ENCODE data around the gene L3MBTL1.

The L3MBTL1 gene

GRCh38 chr20:43568706-43569105, 61.2 kb downstream of the L3MBTL1 start:
- Histone ChIP-seq H3K36me3 (ENCODE audit: insufficient read depth, low read depth, low read length) (no peaks in the 10 kb centered on the region), H3K27me3 (ENCODE audit: insufficient read depth, low read length) (no peaks in the 10 kb centered on the region), H3K4me3 (ENCODE audit: low read length) (no peak overlapping the region), H3K9ac (ENCODE audit: low read depth, low read length) (no peak overlapping the region), H3K27ac (ENCODE audit: low read length) (no peak overlapping the region), H3K4me1 (ENCODE audit: insufficient read depth, low read length) (no peaks in the 10 kb centered on the region), H3K9me3 (ENCODE audit: insufficient read depth, low read depth, low read length) (no peaks in the 10 kb centered on the region)

DNA sequence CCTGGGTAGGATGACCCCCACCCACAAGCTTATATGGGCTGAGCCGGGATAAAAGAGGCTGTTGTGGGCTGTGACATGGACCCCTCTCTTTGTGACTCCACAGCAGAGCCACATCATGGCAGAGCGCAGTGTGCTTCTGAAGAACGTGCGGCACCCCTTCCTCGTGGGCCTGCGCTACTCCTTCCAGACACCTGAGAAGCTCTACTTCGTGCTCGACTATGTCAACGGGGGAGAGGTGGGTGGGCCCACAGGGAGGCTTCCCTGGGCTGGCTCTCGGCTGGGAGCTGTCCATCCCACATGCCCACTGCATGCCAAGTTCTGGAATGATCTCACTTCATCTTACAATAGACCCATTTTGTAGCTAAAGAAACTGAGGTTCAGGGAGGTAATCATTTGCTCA, 61.8 kb downstream of the L3MBTL1 start:
- H3K9ac ChIP-seq (ENCODE audit: low read depth, low read length) = no peak overlapping the region
- H3K9me3 ChIP-seq (ENCODE audit: insufficient read depth, low read depth, low read length) = no peaks in the 10 kb centered on the region
- no peak overlapping the region for H3K4me3 ChIP-seq (ENCODE audit: low read length)
- H3K4me1 ChIP-seq (ENCODE audit: insufficient read depth, low read length) = no peaks in the 10 kb centered on the region
- H3K27me3 ChIP-seq (ENCODE audit: insufficient read depth, low read length) = no peaks in the 10 kb centered on the region
- no peaks in the 10 kb centered on the region for H3K36me3 ChIP-seq (ENCODE audit: insufficient read depth, low read depth, low read length)
- no peak overlapping the region for H3K27ac ChIP-seq (ENCODE audit: low read length)

DNA sequence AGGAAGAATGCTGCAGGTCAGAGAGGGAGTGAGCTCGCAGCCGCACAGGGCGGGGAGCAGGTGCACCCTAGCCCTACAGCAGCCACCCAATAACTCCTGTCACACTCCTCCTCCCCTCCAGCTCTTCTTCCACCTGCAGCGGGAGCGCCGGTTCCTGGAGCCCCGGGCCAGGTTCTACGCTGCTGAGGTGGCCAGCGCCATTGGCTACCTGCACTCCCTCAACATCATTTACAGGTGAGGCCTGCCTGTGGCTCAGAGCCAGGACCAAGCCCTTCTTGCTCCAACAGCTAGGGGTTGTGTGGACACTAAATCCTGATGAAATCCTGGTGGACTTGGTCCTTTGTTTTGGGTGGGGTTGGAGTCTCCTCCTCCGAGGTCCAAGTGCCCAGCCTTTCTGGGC, 63.0 kb downstream of the L3MBTL1 start:
- H3K4me1 ChIP-seq (ENCODE audit: insufficient read depth, low read length) = no peaks in the 10 kb centered on the region
- no peaks in the 10 kb centered on the region for H3K9me3 ChIP-seq (ENCODE audit: insufficient read depth, low read depth, low read length)
- H3K4me3 ChIP-seq (ENCODE audit: low read length) = no peak overlapping the region
- no peaks in the 10 kb centered on the region for H3K36me3 ChIP-seq (ENCODE audit: insufficient read depth, low read depth, low read length)
- no peaks in the 10 kb centered on the region for H3K27me3 ChIP-seq (ENCODE audit: insufficient read depth, low read length)
- H3K27ac ChIP-seq (ENCODE audit: low read length) = no peak overlapping the region
- H3K9ac ChIP-seq (ENCODE audit: low read depth, low read length) = no peak overlapping the region

GRCh38 chr20:43571310-43571709, 63.8 kb downstream of the L3MBTL1 start:
- Histone ChIP-seq H3K36me3 (ENCODE audit: insufficient read depth, low read depth, low read length) (no peaks in the 10 kb centered on the region), H3K9me3 (ENCODE audit: insufficient read depth, low read depth, low read length) (no peaks in the 10 kb centered on the region), H3K4me1 (ENCODE audit: insufficient read depth, low read length) (no peaks in the 10 kb centered on the region), H3K27me3 (ENCODE audit: insufficient read depth, low read length) (no peaks in the 10 kb centered on the region), H3K4me3 (ENCODE audit: low read length) (no peak overlapping the region), H3K9ac (ENCODE audit: low read depth, low read length) (no peak overlapping the region), H3K27ac (ENCODE audit: low read length) (no peak overlapping the region)

GRCh38 chr20:43571771-43572170, 64.3 kb downstream of the L3MBTL1 start:
- Histone ChIP-seq H3K4me1 (ENCODE audit: insufficient read depth, low read length) (no peaks in the 10 kb centered on the region), H3K27ac (ENCODE audit: low read length) (no peak overlapping the region), H3K36me3 (ENCODE audit: insufficient read depth, low read depth, low read length) (no peaks in the 10 kb centered on the region), H3K9me3 (ENCODE audit: insufficient read depth, low read depth, low read length) (no peaks in the 10 kb centered on the region), H3K4me3 (ENCODE audit: low read length) (no peak overlapping the region), H3K27me3 (ENCODE audit: insufficient read depth, low read length) (no peaks in the 10 kb centered on the region), H3K9ac (ENCODE audit: low read depth, low read length) (no peak overlapping the region)

DNA sequence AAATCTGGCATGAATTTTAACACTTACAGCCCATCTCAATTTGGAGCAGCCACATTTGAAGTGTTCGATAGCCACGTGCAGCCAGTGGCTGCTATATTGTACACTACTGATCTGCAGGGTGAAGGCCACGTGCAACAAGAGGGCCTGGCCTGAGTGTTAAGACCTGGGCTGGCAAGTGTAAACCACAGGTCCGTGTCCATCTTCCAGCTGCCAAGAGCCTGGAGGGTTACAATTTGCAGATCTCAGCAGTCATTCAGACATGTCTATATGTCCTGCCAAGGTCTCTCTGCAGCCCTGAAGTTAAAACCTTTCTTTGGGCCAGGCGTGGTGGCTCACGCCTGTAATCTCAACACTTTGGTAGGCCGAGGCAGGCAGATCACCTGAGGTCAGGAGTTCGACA, 65.4 kb downstream of the L3MBTL1 start:
- no peak overlapping the region for H3K9ac ChIP-seq (ENCODE audit: low read depth, low read length)
- H3K27ac ChIP-seq (ENCODE audit: low read length) = no peak overlapping the region
- H3K9me3 ChIP-seq (ENCODE audit: insufficient read depth, low read depth, low read length) = no peaks in the 10 kb centered on the region
- no peaks in the 10 kb centered on the region for H3K36me3 ChIP-seq (ENCODE audit: insufficient read depth, low read depth, low read length)
- H3K27me3 ChIP-seq (ENCODE audit: insufficient read depth, low read length) = no peaks in the 10 kb centered on the region
- H3K4me1 ChIP-seq (ENCODE audit: insufficient read depth, low read length) = no peaks in the 10 kb centered on the region
- H3K4me3 ChIP-seq (ENCODE audit: low read length) = no peak overlapping the region

DNA sequence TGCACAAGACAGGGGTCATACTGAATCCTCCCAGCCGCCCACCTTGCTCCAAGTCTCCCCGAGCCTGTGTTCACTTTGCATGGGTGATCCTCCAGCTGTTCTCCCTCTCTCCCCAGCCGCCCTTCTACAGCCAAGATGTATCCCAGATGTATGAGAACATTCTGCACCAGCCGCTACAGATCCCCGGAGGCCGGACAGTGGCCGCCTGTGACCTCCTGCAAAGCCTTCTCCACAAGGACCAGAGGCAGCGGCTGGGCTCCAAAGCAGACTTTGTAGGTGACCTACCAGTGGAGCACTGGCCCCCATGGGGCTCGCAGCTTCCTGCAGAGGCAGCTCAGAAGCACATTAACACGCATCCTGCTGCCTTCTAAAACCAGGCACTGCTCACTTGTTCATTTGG, 68.6 kb downstream of the L3MBTL1 start:
- Histone ChIP-seq H3K4me3 (ENCODE audit: low read length) (no peak overlapping the region), H3K4me1 (ENCODE audit: insufficient read depth, low read length) (no peaks in the 10 kb centered on the region), H3K27ac (ENCODE audit: low read length) (no peak overlapping the region), H3K36me3 (ENCODE audit: insufficient read depth, low read depth, low read length) (no peaks in the 10 kb centered on the region), H3K9ac (ENCODE audit: low read depth, low read length) (no peak overlapping the region), H3K27me3 (ENCODE audit: insufficient read depth, low read length) (no peaks in the 10 kb centered on the region), H3K9me3 (ENCODE audit: insufficient read depth, low read depth, low read length) (no peaks in the 10 kb centered on the region)

GRCh38 chr20:43579861-43580793, 72.6 kb downstream of the L3MBTL1 start:
- Histone ChIP-seq H3K27me3 (ENCODE audit: insufficient read depth, low read length) (no peaks in the 10 kb centered on the region), H3K9ac (ENCODE audit: low read depth, low read length) (no peak overlapping the region), H3K9me3 (ENCODE audit: insufficient read depth, low read depth, low read length) (no peaks in the 10 kb centered on the region), H3K4me3 (ENCODE audit: low read length) (no peak overlapping the region), H3K4me1 (ENCODE audit: insufficient read depth, low read length) (peaks cover 8% of the 10 kb centered on the region), H3K27ac (ENCODE audit: low read length) (no peak overlapping the region), H3K36me3 (ENCODE audit: insufficient read depth, low read depth, low read length) (no peaks in the 10 kb centered on the region)

- Histone ChIP-seq H3K9me3 (ENCODE audit: insufficient read depth, low read depth, low read length) (no peaks in the 10 kb centered on the region), H3K4me1 (ENCODE audit: insufficient read depth, low read length) (peaks cover 8% of the 10 kb centered on the region), H3K27ac (ENCODE audit: low read length) (no peak overlapping the region), H3K36me3 (ENCODE audit: insufficient read depth, low read depth, low read length) (no peaks in the 10 kb centered on the region), H3K27me3 (ENCODE audit: insufficient read depth, low read length) (no peaks in the 10 kb centered on the region), H3K9ac (ENCODE audit: low read depth, low read length) (no peak overlapping the region), H3K4me3 (ENCODE audit: low read length) (no peak overlapping the region)
Observed at GRCh38 chr20:43583133-43583864, 75.8 kb downstream of the L3MBTL1 start.

DNA sequence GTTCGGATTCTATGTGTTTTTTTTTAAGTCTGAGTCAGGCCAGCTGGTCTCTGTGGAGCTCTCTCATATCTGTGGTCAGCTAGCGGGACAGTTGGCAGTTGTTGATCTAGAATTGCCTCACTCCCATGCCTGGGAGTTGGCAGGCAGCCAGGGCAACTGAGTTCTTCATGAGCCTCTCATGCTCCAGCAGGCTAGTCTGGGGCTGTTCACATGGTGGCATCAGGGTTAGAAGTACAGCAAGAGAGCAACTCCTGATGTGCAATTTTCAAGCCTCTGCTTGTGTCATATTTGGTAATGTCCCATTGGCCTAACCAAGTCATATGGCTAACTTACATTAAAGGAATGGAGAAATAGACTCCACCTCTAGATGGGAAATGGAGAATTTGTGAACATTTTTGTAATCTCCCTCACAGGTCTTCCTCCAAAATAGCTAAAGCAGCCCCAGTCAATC, 76.5 kb downstream of the L3MBTL1 start:
- H3K27me3 ChIP-seq (ENCODE audit: insufficient read depth, low read length) = no peaks in the 10 kb centered on the region
- H3K9ac ChIP-seq (ENCODE audit: low read depth, low read length) = no peak overlapping the region
- no peaks in the 10 kb centered on the region for H3K9me3 ChIP-seq (ENCODE audit: insufficient read depth, low read depth, low read length)
- no peak overlapping the region for H3K27ac ChIP-seq (ENCODE audit: low read length)
- H3K4me1 ChIP-seq (ENCODE audit: insufficient read depth, low read length) = peaks cover 8% of the 10 kb centered on the region
- no peak overlapping the region for H3K4me3 ChIP-seq (ENCODE audit: low read length)
- no peaks in the 10 kb centered on the region for H3K36me3 ChIP-seq (ENCODE audit: insufficient read depth, low read depth, low read length)

DNA sequence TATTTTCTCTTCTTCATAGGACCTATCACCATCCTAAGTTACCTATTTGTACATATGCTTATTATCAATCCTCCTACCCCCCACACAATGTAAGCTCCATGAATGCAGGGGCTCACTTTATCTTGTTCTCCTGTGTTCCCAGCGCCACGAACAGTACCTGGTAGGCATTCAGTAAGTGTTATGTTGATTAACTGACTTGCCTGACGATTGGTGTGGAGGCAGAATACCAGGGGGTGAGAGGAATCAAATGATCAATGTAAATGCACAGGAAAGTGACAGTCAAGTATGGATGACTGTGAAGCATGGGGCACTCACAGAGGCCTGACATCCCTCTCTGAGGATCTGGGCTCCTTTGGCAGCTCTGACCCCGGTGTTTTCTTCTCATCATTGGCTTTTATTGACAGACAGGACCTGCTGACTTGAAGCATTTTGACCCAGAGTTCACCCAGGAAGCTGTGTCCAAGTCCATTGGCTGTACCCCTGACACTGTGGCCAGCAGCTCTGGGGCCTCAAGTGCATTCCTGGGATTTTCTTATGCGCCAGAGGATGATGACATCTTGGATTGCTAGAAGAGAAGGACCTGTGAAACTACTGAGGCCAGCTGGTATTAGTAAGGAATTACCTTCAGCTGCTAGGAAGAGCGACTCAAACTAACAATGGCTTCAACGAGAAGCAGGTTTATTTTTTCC, 77.1 kb downstream of the L3MBTL1 start:
- H3K4me3 ChIP-seq (ENCODE audit: low read length) = no peak overlapping the region
- H3K9me3 ChIP-seq (ENCODE audit: insufficient read depth, low read depth, low read length) = no peaks in the 10 kb centered on the region
- no peak overlapping the region for H3K27ac ChIP-seq (ENCODE audit: low read length)
- H3K36me3 ChIP-seq (ENCODE audit: insufficient read depth, low read depth, low read length) = no peaks in the 10 kb centered on the region
- H3K27me3 ChIP-seq (ENCODE audit: insufficient read depth, low read length) = no peaks in the 10 kb centered on the region
- H3K9ac ChIP-seq (ENCODE audit: low read depth, low read length) = no peak overlapping the region
- peaks cover 8% of the 10 kb centered on the region for H3K4me1 ChIP-seq (ENCODE audit: insufficient read depth, low read length)

Measured in iPS-20b (cell line).